ENCODE measurements around the gene SLC9A5. TPM values are rescaled to one million over a fixed set of nuclear protein-coding genes. Genes with fewer than 3 reads are reported as not detected.

SLC9A5 gene
- total RNA-seq, 1 experiment from 2014 or later, result 0.03 TPM

DNA sequence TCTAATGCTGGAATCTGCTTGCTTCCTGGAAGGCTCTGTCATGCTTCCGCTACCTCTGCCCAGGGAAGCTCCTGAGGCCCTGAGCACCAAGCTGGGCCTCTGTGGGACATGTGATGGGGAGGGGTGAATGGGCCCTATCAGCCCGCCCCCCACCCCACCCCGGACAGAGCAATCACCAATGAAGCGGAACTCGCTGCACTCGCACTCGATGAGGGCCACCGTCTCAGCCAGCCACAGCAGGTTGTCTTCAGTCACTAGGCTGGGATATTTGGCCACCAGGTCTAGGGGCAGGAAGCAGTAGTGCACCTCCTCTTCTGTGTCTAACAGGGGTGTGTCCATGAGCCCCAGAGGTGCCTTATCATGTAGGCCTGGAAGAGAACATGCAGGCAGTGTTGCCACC, 54.2 kb downstream of the SLC9A5 start:
- Histone ChIP-seq H3K4me3 (no peak overlapping the region), H3K36me3 (no peaks in the 10 kb centered on the region), H3K27me3 (no peaks in the 10 kb centered on the region), H3K9me3 (no peaks in the 10 kb centered on the region)
- no peak for DNase-seq

DNA sequence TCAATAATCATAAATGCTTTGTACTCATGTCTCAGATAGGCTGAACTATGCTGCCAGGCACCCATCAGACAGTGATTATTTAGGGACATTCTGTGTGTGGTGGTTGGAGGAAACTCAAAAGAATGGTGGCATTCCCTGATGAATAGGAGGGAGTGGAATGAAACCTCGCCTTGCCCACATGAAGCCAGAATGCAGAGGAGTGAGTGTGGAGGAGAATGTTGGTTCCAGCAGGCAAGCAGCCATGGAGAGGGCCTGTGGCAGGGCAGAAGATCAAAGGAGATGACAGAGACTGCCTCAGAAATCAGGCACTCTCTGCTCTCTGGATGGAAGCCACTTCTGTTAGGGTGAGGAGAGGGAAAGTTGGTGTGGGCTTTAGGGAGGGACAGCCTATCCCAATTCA, 55.2 kb downstream of the SLC9A5 start:
- Histone ChIP-seq H3K27me3 (no peaks in the 10 kb centered on the region), H3K36me3 (no peaks in the 10 kb centered on the region), H3K9me3 (no peaks in the 10 kb centered on the region), H3K4me3 (no peak overlapping the region)
- DNase-seq, result peak; percentile 68

DNA sequence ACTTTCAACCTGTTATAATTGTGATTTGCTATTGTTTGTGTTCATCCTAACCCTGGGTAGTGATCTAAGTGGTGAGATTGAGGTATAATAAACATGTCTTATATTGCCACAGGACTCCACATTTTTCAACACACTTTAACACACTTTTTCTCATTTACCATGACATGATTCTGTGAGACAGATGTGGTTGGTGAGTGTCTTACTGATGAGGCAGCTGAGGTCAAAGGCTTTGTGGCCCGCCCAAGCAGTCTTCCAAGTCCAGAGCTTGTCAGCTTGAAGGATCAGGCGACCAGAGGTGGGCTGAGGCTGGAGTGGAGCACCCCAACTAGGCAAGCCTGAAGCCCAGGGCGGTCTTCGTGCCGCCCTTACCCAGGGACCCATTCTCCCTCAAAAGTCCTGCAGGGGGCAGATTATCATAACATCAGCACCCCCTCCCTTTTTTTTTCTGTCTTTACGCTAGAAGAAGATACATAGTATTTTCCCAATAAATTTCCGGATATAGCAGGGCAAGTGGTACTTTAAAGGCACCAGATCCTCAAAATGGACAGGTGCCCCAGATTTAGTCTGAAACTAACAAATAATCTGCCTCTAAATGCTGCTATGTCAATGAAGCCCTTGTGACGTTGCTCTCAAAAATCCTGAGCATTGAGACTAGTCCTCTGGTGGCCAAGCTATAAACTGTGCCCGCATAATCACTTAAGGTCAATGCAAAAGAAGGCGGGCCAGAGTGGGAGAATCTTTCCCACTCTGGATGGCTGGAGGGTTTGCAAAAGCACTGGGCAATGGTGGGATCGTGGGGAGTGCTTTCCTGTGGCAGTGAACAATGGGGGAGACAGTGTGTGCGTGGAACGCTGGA, 56.7 kb downstream of the SLC9A5 start:
- H3K4me3 ChIP-seq, result no peak overlapping the region
- DNase-seq, result no peak
- no peaks in the 10 kb centered on the region for H3K36me3 ChIP-seq
- H3K27me3 ChIP-seq, result no peaks in the 10 kb centered on the region
- no peaks in the 10 kb centered on the region for H3K9me3 ChIP-seq

DNA sequence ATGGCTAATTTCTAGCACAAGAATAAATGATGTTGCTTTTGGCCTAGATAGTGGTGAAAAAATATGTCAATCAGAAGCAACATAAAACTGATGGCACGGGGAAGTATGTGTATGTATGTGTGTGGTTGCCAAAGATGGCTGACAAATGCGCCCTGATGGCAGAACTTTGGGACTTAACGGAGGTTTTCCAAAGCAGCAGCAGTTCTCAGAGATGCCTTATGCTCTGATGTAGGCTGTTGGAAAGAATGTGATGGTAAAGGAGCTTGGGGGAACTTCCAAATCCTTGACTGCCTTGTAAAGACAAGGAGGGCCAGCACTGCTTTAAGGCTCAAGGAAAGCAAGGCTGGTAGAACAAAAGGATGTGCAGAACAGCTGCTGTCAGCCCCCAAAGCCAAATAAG, 61.8 kb downstream of the SLC9A5 start:
- Histone ChIP-seq H3K27me3 (no peaks in the 10 kb centered on the region), H3K36me3 (no peaks in the 10 kb centered on the region), H3K4me3 (no peak overlapping the region), H3K9me3 (no peaks in the 10 kb centered on the region)
- DNase-seq, result no peak

DNA sequence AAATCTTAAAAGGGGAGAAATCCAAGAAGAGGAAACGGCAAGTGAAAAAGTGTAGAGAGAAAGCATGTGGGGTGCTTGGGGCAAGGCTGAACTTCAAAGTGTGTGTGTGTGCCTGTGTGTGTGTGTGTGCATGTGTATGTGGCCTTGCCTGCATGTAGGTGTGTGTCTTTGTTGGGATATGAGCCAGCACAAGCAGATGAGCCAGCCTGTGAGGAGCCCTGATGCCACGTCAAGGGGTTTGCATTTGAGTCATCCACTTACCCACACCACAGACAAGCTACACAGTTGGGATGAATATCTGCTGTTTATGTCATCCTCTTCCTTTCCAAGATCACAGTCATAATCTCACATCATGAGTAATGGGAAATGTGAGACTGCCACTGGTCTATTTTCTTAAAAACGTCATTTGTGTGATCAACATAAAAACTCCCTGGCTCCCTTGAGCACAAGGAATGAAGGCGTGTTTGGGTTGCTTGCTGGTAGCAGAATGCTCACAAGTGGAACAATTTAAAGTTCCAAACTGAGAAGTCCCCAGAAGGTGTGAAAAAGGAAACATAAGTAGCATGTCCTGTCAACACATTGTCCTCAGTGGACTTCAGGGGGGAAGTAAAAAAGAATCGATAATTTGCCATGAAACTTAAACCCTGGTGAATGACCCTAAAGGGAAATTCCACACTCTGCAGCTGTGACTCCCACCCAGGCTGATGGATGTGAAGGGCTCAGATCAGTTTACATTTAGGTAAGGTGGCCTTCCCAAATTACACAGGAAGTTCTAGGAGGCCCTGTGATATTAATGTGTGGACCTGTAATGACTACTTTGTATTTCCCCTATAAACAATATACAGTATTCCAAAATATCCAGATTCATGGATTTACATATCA, 63.1 kb downstream of the SLC9A5 start:
- peak; percentile 93 for DNase-seq
- Histone ChIP-seq H3K4me3 (no peak overlapping the region), H3K9me3 (no peaks in the 10 kb centered on the region), H3K36me3 (no peaks in the 10 kb centered on the region), H3K27me3 (no peaks in the 10 kb centered on the region)

DNA sequence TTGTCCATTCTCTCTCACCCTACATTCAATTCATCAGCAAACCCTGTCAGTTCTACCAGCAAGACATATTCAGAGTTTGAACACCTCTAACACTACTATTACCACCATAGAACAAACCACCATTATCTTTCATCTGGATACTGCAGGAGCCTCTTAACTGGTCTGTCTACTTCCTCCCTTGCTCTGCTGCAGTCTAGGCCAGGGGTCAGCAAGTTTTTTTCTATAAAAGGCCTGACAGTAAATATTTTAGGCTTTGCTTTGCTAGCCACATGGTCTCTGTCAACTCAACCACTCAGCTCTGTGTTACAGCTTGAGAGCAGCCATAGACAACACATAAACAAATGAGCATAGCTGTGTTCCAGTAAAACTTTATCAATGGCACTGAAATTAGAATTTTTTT, 63.9 kb downstream of the SLC9A5 start:
- Histone ChIP-seq H3K36me3 (no peaks in the 10 kb centered on the region), H3K4me3 (no peak overlapping the region), H3K27me3 (no peaks in the 10 kb centered on the region), H3K9me3 (no peaks in the 10 kb centered on the region)
- no peak for DNase-seq

DNA sequence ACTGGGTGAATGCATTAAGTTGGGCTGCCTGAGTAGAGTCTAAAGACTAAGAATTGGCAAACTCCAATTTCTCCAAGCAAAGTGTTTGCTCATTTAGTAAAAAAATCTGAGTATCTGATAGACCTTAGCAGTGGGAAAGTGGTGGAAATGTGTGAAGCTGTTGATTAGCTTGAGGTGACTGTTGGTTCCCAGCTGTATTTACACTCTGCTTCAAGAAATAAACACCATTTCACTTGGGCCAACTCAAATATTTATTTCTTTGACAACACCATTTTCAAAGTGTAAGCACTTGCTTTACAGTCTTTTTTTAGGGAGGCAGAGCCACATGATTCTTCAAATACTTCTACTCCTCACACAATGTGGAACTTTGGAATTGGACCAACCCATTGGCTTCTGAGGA, 69.1 kb downstream of the SLC9A5 start:
- H3K9me3 ChIP-seq, result no peaks in the 10 kb centered on the region
- no peak overlapping the region for H3K4me3 ChIP-seq
- no peaks in the 10 kb centered on the region for H3K36me3 ChIP-seq
- no peaks in the 10 kb centered on the region for H3K27me3 ChIP-seq
- DNase-seq, result no peak

Other genes with a start within 250 kb of the SLC9A5 start
- 15.8 and 22.5 TPM in 2 replicates for gene CBFB, start 219.8 kb upstream of the SLC9A5 start, total RNA-seq (2014; rRNA removed; shearing (Covaris generic); ENCODE audit: low replicate concordance)
- 5.6 and 18.9 TPM in 2 replicates for gene PHAF1, start 139.0 kb upstream of the SLC9A5 start, total RNA-seq (2014; rRNA removed; shearing (Covaris generic); ENCODE audit: low replicate concordance)
- gene B3GNT9, start 98.0 kb upstream of the SLC9A5 start, total RNA-seq (2014; rRNA removed; shearing (Covaris generic); ENCODE audit: low replicate concordance), result 5.2 and 10.0 TPM in 2 replicates
- gene TRADD, start 89.1 kb upstream of the SLC9A5 start, total RNA-seq (2014; rRNA removed; shearing (Covaris generic); ENCODE audit: low replicate concordance), result 11.4 and 14.4 TPM in 2 replicates
- gene FBXL8, start 89.0 kb upstream of the SLC9A5 start, total RNA-seq (2014; rRNA removed; shearing (Covaris generic); ENCODE audit: low replicate concordance), result 2.5 and 7.0 TPM in 2 replicates
- gene HSF4, start 84.2 kb upstream of the SLC9A5 start, total RNA-seq (2014; rRNA removed; shearing (Covaris generic); ENCODE audit: low replicate concordance), result 3.9 TPM in 1 of 2 replicates, not detected in the other
- 9.9 and 16.5 TPM in 2 replicates for gene NOL3, start 78.4 kb upstream of the SLC9A5 start, total RNA-seq (2014; rRNA removed; shearing (Covaris generic); ENCODE audit: low replicate concordance)
- 5.7 and 8.5 TPM in 2 replicates for gene MATCAP1, start 65.0 kb upstream of the SLC9A5 start, total RNA-seq (2014; rRNA removed; shearing (Covaris generic); ENCODE audit: low replicate concordance)
- gene EXOC3L1, start 58.8 kb upstream of the SLC9A5 start, total RNA-seq (2014; rRNA removed; shearing (Covaris generic); ENCODE audit: low replicate concordance), result not detected in 2 replicates
- gene E2F4, start 56.8 kb upstream of the SLC9A5 start, total RNA-seq (2014; rRNA removed; shearing (Covaris generic); ENCODE audit: low replicate concordance), result 72.5 and 81.0 TPM in 2 replicates
- gene ELMO3, start 49.8 kb upstream of the SLC9A5 start, total RNA-seq (2014; rRNA removed; shearing (Covaris generic); ENCODE audit: low replicate concordance), result 1.9 TPM in 1 of 2 replicates, not detected in the other
- 27.1 and 33.2 TPM in 2 replicates for gene TMEM208, start 21.8 kb upstream of the SLC9A5 start, total RNA-seq (2014; rRNA removed; shearing (Covaris generic); ENCODE audit: low replicate concordance)
- gene FHOD1, start 1.5 kb upstream of the SLC9A5 start, total RNA-seq (2014; rRNA removed; shearing (Covaris generic); ENCODE audit: low replicate concordance), result 7.7 and 8.9 TPM in 2 replicates
- gene PLEKHG4, start 30.6 kb downstream of the SLC9A5 start, total RNA-seq (2014; rRNA removed; shearing (Covaris generic); ENCODE audit: low replicate concordance), result 78.0 and 80.1 TPM in 2 replicates
- gene KCTD19, start 77.8 kb downstream of the SLC9A5 start, total RNA-seq (2014; rRNA removed; shearing (Covaris generic); ENCODE audit: low replicate concordance), result not detected in 2 replicates
- gene LRRC36, start 77.8 kb downstream of the SLC9A5 start, total RNA-seq (2014; rRNA removed; shearing (Covaris generic); ENCODE audit: low replicate concordance), result 0.33 and 0.39 TPM in 2 replicates
- not detected in 2 replicates for gene TPPP3, start 144.5 kb downstream of the SLC9A5 start, total RNA-seq (2014; rRNA removed; shearing (Covaris generic); ENCODE audit: low replicate concordance)
- gene ZDHHC1, start 167.5 kb downstream of the SLC9A5 start, total RNA-seq (2014; rRNA removed; shearing (Covaris generic); ENCODE audit: low replicate concordance), result 2.3 TPM in 1 of 2 replicates, not detected in the other
- not detected in 2 replicates for gene HSD11B2, start 182.1 kb downstream of the SLC9A5 start, total RNA-seq (2014; rRNA removed; shearing (Covaris generic); ENCODE audit: low replicate concordance)
- 30.8 and 42.3 TPM in 2 replicates for gene ATP6V0D1, start 232.2 kb downstream of the SLC9A5 start, total RNA-seq (2014; rRNA removed; shearing (Covaris generic); ENCODE audit: low replicate concordance)
- gene AGRP, start 234.6 kb downstream of the SLC9A5 start, total RNA-seq (2014; rRNA removed; shearing (Covaris generic); ENCODE audit: low replicate concordance), result not detected in 2 replicates

Measured in MG63 (cell line).